Esophagus squamous epithelium (tissue), 4 donors: Measurements from ENCODE around the gene CPSF7.

ENCODE experiments used
- CTCF ChIP-seq, 6 experiments: fragments of 450-650 bp in 4 of 6; fragments of 200-600 bp in 2 of 6; sonication (generic) in 2 of 6; IDR thresholded peaks; one replicate each; pipeline ENCODE4 v1.5.1; 2016 to 2019; ENCODE audit warnings: antibody characterized with exemption in 6 of 6, mild to moderate bottlenecking in 4 of 6, moderate library complexity in 4 of 6
- POLR2A ChIP-seq, 4 donors: fragments of 450-650 bp; IDR thresholded peaks; one replicate each; pipeline ENCODE4 v1.6.1; 2017; ENCODE audit warnings: antibody characterized with exemption in 4 of 4, mild to moderate bottlenecking in 4 of 4, moderate library complexity in 3 of 4

GRCh38 chr11:61472282-61472681 is 42.5 kb upstream of the CPSF7 start:
- no peak for TF ChIP-seq CTCF (IDR thresholded peaks at IDR 0.05)
- no peak for TF ChIP-seq POLR2A (IDR thresholded peaks at IDR 0.05)
